Neural cell (in vitro differentiated cells): ENCODE data around the gene FRY.

ENCODE experiments used
- CTCF ChIP-seq: fragments of 450-650 bp; IDR thresholded peaks from 2 replicates; pipeline ENCODE4 v1.5.1; 2014; ENCODE audit warnings: antibody characterized with exemption, mild to moderate bottlenecking, moderate library complexity; ENCODE audit not compliant: poor library complexity, severe bottlenecking
- EP300 ChIP-seq: fragments of 450-650 bp; conservative IDR thresholded peaks from 2 replicates; pipeline ENCODE4 v1.6.1; 2014; ENCODE audit warnings: antibody characterized with exemption, mild to moderate bottlenecking, moderate library complexity; ENCODE audit not compliant: poor library complexity, severe bottlenecking
- EZH2 ChIP-seq: fragments of 200-600, 300-800 bp; shearing (Covaris generic), sonication (generic); IDR thresholded peaks from 2 replicates; pipeline ENCODE4 v1.6.1; 2014; ENCODE audit warnings: antibody characterized with exemption, low read length, borderline replicate concordance, mild to moderate bottlenecking; ENCODE audit not compliant: insufficient read depth, poor library complexity, severe bottlenecking
- MXI1 ChIP-seq: fragments of 450-650 bp; conservative IDR thresholded peaks from 2 replicates; pipeline ENCODE4 v1.6.1; 2014; ENCODE audit warnings: antibody characterized with exemption, mild to moderate bottlenecking; ENCODE audit not compliant: poor library complexity, severe bottlenecking
- POLR2AphosphoS5 ChIP-seq: IDR thresholded peaks from 2 replicates; pipeline ENCODE4 v1.6.1; 2012
- RAD21 ChIP-seq: fragments of 450-650 bp; conservative IDR thresholded peaks from 2 replicates; pipeline ENCODE4 v1.6.1; 2014; ENCODE audit warnings: antibody characterized with exemption, mild to moderate bottlenecking, moderate library complexity
- REST ChIP-seq: IDR thresholded peaks from 2 replicates; pipeline ENCODE4 v1.6.1; 2012; ENCODE audit warnings: borderline replicate concordance
- SMC3 ChIP-seq: fragments of 450-650 bp; conservative IDR thresholded peaks from 2 replicates; pipeline ENCODE4 v1.6.1; 2014; ENCODE audit warnings: antibody characterized with exemption, mild to moderate bottlenecking, moderate library complexity; ENCODE audit not compliant: poor library complexity
- TAF1 ChIP-seq: IDR thresholded peaks from 2 replicates; pipeline ENCODE4 v1.6.1; 2012; ENCODE audit warnings: low read depth

- TF ChIP-seq REST (peak; percentile 20), EP300 (peak; percentile 21), EZH2 (no peak), POLR2AphosphoS5 (peak; percentile 25), CTCF (no peak), TAF1 (no peak), MXI1 (no peak), RAD21 (no peak), SMC3 (no peak)
Measured at GRCh38 chr13:32007494-32007893, 24.1 kb upstream of the FRY start.
